HL-60 (cell line): ENCODE data around the gene PTPRQ.

Experiments
- DNase-seq, 2 experiments: peaks; one replicate each; pipeline ENCODE4 v3.0.0-alpha.2; 2010 to 2020; ENCODE audit warnings: low read depth in 1 of 2, low spot score in 1 of 2
- H3K27ac ChIP-seq: fragments of 250-450 bp; sonication (Bioruptor Pico); replicated peaks from 2 replicates; pipeline ENCODE4 v1.5.1; 2020; ENCODE audit warnings: mild to moderate bottlenecking, moderate library complexity
- H3K27me3 ChIP-seq: fragments of 250-450 bp; sonication (Bioruptor Pico); 2 replicates; pipeline ENCODE4 v1.5.1; 2021; ENCODE audit warnings: mild to moderate bottlenecking, moderate library complexity; ENCODE audit not compliant: insufficient read depth, poor library complexity, severe bottlenecking
- H3K4me3 ChIP-seq: replicated peaks from 2 replicates; pipeline ENCODE4 v1.5.1; 2011; ENCODE audit warnings: mild to moderate bottlenecking, control low read depth, low read length; ENCODE audit not compliant: insufficient read depth
- CTCF ChIP-seq: IDR thresholded peaks from one replicate; pipeline ENCODE4 v1.5.1; 2011; ENCODE audit warnings: low read length, control low read depth, inconsistent platforms; ENCODE audit not compliant: insufficient read depth
- GABPA ChIP-seq: IDR thresholded peaks from 2 replicates; pipeline ENCODE4 v1.6.1; 2012; ENCODE audit warnings: low read depth
- POLR2AphosphoS5 ChIP-seq: IDR thresholded peaks from 2 replicates; pipeline ENCODE4 v1.6.1; 2012; ENCODE audit warnings: low read depth
- REST ChIP-seq: IDR thresholded peaks from 2 replicates; pipeline ENCODE4 v1.6.1; 2012; ENCODE audit warnings: low read depth; ENCODE audit not compliant: insufficient replicate concordance
- SPI1 ChIP-seq: IDR thresholded peaks from 2 replicates; pipeline ENCODE4 v1.6.1; 2012; ENCODE audit warnings: low read depth, mild to moderate bottlenecking, borderline replicate concordance

Gene PTPRQ

GRCh38 chr12:80698847-80699542 lies 255.0 kb downstream of the PTPRQ start:
- TF ChIP-seq REST (no peak), CTCF (no peak), POLR2AphosphoS5 (no peak), SPI1 (no peak), GABPA (no peak)
- no peak for DNase-seq
- Histone ChIP-seq H3K4me3 (no peak overlapping the region), H3K27ac (no peak overlapping the region), H3K27me3 (peaks cover 12% of the 10 kb centered on the region)

GRCh38 chr12:80700327-80700726 lies 256.3 kb downstream of the PTPRQ start:
- no peak for DNase-seq
- Histone ChIP-seq H3K27me3 (peaks cover 12% of the 10 kb centered on the region), H3K4me3 (no peak overlapping the region), H3K27ac (no peak overlapping the region)
- TF ChIP-seq SPI1, result no peak
- TF ChIP-seq POLR2AphosphoS5, result no peak
- TF ChIP-seq CTCF, result no peak
- TF ChIP-seq REST, result no peak
- no peak for TF ChIP-seq GABPA

GRCh38 chr12:80701388-80701787 lies 257.4 kb downstream of the PTPRQ start:
- TF ChIP-seq POLR2AphosphoS5 (no peak), GABPA (no peak), REST (no peak), SPI1 (no peak), CTCF (no peak)
- DNase-seq, result no peak
- H3K27me3 ChIP-seq, result peaks cover 16% of the 10 kb centered on the region
- H3K4me3 ChIP-seq, result no peak overlapping the region
- H3K27ac ChIP-seq, result no peak overlapping the region
